NOMO-1 treated with dmso at 0.1 percent for 144 hours (cell line): ENCODE results near the gene NTPCR.
"Not testable (repeated sequence)": the region's sequence is repeated elsewhere in the genome, so short reads cannot be mapped to it uniquely, and the experiment has no call there.

ENCODE experiments used
- DNase-seq: peaks from one replicate; lab custom pipeline; 2025; ENCODE audit not compliant: unreplicated experiment; lab: John Stamatoyannopoulos, UW

Gene NTPCR

GRCh38 chr1:232983817-232984567, 33.6 kb downstream of the NTPCR start:
- no peak for DNase-seq

GRCh38 chr1:232984577-232985425, 34.4 kb downstream of the NTPCR start:
- DNase-seq: no peak

GRCh38 chr1:232985882-232986526, 35.6 kb downstream of the NTPCR start:
- no peak for DNase-seq

GRCh38 chr1:232986527-232986922, 36.1 kb downstream of the NTPCR start:
- DNase-seq: no peak

GRCh38 chr1:232987046-232987773, 36.8 kb downstream of the NTPCR start:
- DNase-seq: no peak

GRCh38 chr1:232987774-232988140, 37.3 kb downstream of the NTPCR start:
- no peak for DNase-seq

GRCh38 chr1:232988572-232989040, 38.2 kb downstream of the NTPCR start:
- DNase-seq: no peak

- no peak for DNase-seq
Measured at GRCh38 chr1:232990176-232991128, 40.0 kb downstream of the NTPCR start.

GRCh38 chr1:232991238-232991637, 40.8 kb downstream of the NTPCR start:
- no peak for DNase-seq

- no peak for DNase-seq
Measured at GRCh38 chr1:232992227-232992626, 41.8 kb downstream of the NTPCR start.

- no peak for DNase-seq
Measured at GRCh38 chr1:232993555-232993954, 43.1 kb downstream of the NTPCR start.

GRCh38 chr1:232995189-232995588, 44.8 kb downstream of the NTPCR start:
- no peak for DNase-seq

GRCh38 chr1:232996143-232996542, 45.7 kb downstream of the NTPCR start:
- no peak for DNase-seq

- DNase-seq: no peak
Measured at GRCh38 chr1:232998138-232998537, 47.7 kb downstream of the NTPCR start.

- no peak for DNase-seq
Measured at GRCh38 chr1:232998646-232999045, 48.2 kb downstream of the NTPCR start.

GRCh38 chr1:232999956-233000625, 49.7 kb downstream of the NTPCR start:
- no peak for DNase-seq

- DNase-seq: not testable (repeated sequence)
Measured at GRCh38 chr1:233003638-233004037, 53.2 kb downstream of the NTPCR start.

- no peak for DNase-seq
Measured at GRCh38 chr1:233004451-233004850, 54.0 kb downstream of the NTPCR start.

- DNase-seq: no peak
Measured at GRCh38 chr1:233005156-233005555, 54.7 kb downstream of the NTPCR start.
